HUES48 (cell line): ENCODE results near the gene RBP5.

Experiments
- H3K27ac ChIP-seq: one replicate; pipeline ENCODE4 v1.7.0; 2013; ENCODE audit warnings: low read depth, low read length, inconsistent platforms
- H3K27me3 ChIP-seq: 2 replicates; pipeline ENCODE4 v1.6.1; 2013; ENCODE audit warnings: mild to moderate bottlenecking, low read length; ENCODE audit not compliant: control insufficient read depth, insufficient read depth
- H3K36me3 ChIP-seq: 2 replicates; pipeline ENCODE4 v1.6.1; 2013; ENCODE audit warnings: low read length; ENCODE audit not compliant: control insufficient read depth, insufficient read depth
- H3K4me1 ChIP-seq: 2 replicates; pipeline ENCODE4 v1.6.1; 2013; ENCODE audit warnings: mild to moderate bottlenecking, low read length; ENCODE audit not compliant: control insufficient read depth, insufficient read depth
- H3K4me3 ChIP-seq: 2 replicates; pipeline ENCODE4 v1.5.1; 2013; ENCODE audit warnings: mild to moderate bottlenecking, low read depth, low read length
- H3K9ac ChIP-seq: 2 replicates; pipeline ENCODE4 v1.6.1; 2013; ENCODE audit warnings: mild to moderate bottlenecking, low read depth, low read length, moderate library complexity
- H3K9me3 ChIP-seq: 2 replicates; pipeline ENCODE4 v1.6.1; 2013; ENCODE audit warnings: low read length; ENCODE audit not compliant: control insufficient read depth, insufficient read depth

Gene RBP5

GRCh38 chr12:7101047-7101693, 27.5 kb downstream of the RBP5 start:
- no peaks in the 10 kb centered on the region for H3K27me3 ChIP-seq
- no peak overlapping the region for H3K4me3 ChIP-seq
- H3K27ac ChIP-seq: no peak overlapping the region
- no peaks in the 10 kb centered on the region for H3K4me1 ChIP-seq
- H3K9ac ChIP-seq: no peak overlapping the region
- no peaks in the 10 kb centered on the region for H3K36me3 ChIP-seq
- no peaks in the 10 kb centered on the region; the same call in 1 of the 2 replicates for H3K9me3 ChIP-seq

- Histone ChIP-seq H3K9me3 (no peaks in the 10 kb centered on the region), H3K27ac (no peak overlapping the region), H3K36me3 (no peaks in the 10 kb centered on the region), H3K4me3 (no peak overlapping the region), H3K4me1 (no peaks in the 10 kb centered on the region), H3K9ac (no peak overlapping the region), H3K27me3 (no peaks in the 10 kb centered on the region)
Observed at GRCh38 chr12:7100239-7100638, 28.4 kb downstream of the RBP5 start.

- H3K27ac ChIP-seq: no peak overlapping the region
- no peaks in the 10 kb centered on the region for H3K27me3 ChIP-seq
- H3K9me3 ChIP-seq: no peaks in the 10 kb centered on the region
- no peaks in the 10 kb centered on the region for H3K36me3 ChIP-seq
- H3K9ac ChIP-seq: no peak overlapping the region
- H3K4me1 ChIP-seq: no peaks in the 10 kb centered on the region
- H3K4me3 ChIP-seq: no peak overlapping the region
Observed at GRCh38 chr12:7099290-7099996, 29.2 kb downstream of the RBP5 start.

- no peaks in the 10 kb centered on the region for H3K27me3 ChIP-seq
- no peak overlapping the region for H3K4me3 ChIP-seq
- H3K9me3 ChIP-seq: no peaks in the 10 kb centered on the region
- no peaks in the 10 kb centered on the region for H3K36me3 ChIP-seq
- H3K4me1 ChIP-seq: no peaks in the 10 kb centered on the region
- no peak overlapping the region for H3K9ac ChIP-seq
- no peak overlapping the region for H3K27ac ChIP-seq
Observed at GRCh38 chr12:7096979-7097378, 31.7 kb downstream of the RBP5 start.

- Histone ChIP-seq H3K9me3 (no peaks in the 10 kb centered on the region), H3K36me3 (no peaks in the 10 kb centered on the region), H3K4me3 (no peak overlapping the region), H3K27ac (no peak overlapping the region), H3K27me3 (no peaks in the 10 kb centered on the region), H3K4me1 (no peaks in the 10 kb centered on the region), H3K9ac (no peak overlapping the region)
Observed at GRCh38 chr12:7096006-7096932, 32.4 kb downstream of the RBP5 start.

GRCh38 chr12:7093892-7094291, 34.8 kb downstream of the RBP5 start:
- H3K4me3 ChIP-seq: no peak overlapping the region
- no peak overlapping the region for H3K27ac ChIP-seq
- no peaks in the 10 kb centered on the region for H3K36me3 ChIP-seq
- no peaks in the 10 kb centered on the region; the same call in 1 of the 2 replicates for H3K27me3 ChIP-seq
- H3K9ac ChIP-seq: no peak overlapping the region
- peaks cover 11% of the 10 kb centered on the region for H3K4me1 ChIP-seq
- no peaks in the 10 kb centered on the region for H3K9me3 ChIP-seq

- no peak overlapping the region for H3K4me3 ChIP-seq
Observed at GRCh38 chr12:7093486-7093885, 35.2 kb downstream of the RBP5 start.

GRCh38 chr12:7092986-7093460, 35.7 kb downstream of the RBP5 start:
- Histone ChIP-seq H3K4me3 (no peak overlapping the region), H3K36me3 (no peaks in the 10 kb centered on the region), H3K9me3 (no peaks in the 10 kb centered on the region), H3K4me1 (peaks cover 11% of the 10 kb centered on the region), H3K9ac (no peak overlapping the region), H3K27ac (no peak overlapping the region), H3K27me3 (no peaks in the 10 kb centered on the region; the same call in 1 of the 2 replicates)

More at GRCh38 chr12:7093486-7093885, 35.2 kb downstream of the RBP5 start:
- H3K9me3 ChIP-seq: no peaks in the 10 kb centered on the region
- H3K27ac ChIP-seq: no peak overlapping the region
- no peaks in the 10 kb centered on the region; the same call in 1 of the 2 replicates for H3K27me3 ChIP-seq
- H3K36me3 ChIP-seq: no peaks in the 10 kb centered on the region
- H3K4me1 ChIP-seq: peaks cover 11% of the 10 kb centered on the region
- no peak overlapping the region for H3K9ac ChIP-seq

- Histone ChIP-seq H3K27ac (no peak within 1 kb of the TSS), H3K4me3 (peak within 1 kb of the TSS; percentile 45), H3K9ac (no peak within 1 kb of the TSS), H3K27me3 (no peaks in the 10 kb centered on the region; the same call in 1 of the 2 replicates), H3K36me3 (no peaks in the 10 kb centered on the region), H3K9me3 (no peaks in the 10 kb centered on the region), H3K4me1 (peaks cover 11% of the 10 kb centered on the region)
Observed at GRCh38 chr12:7092229-7092985, 36.3 kb downstream of the RBP5 start, which contains the start of gene C1R. Gene C1R (minus strand): TSS chr12:7092445. CDS start chr12:7092388, 57 bp downstream.

- Histone ChIP-seq H3K36me3 (no peaks in the 10 kb centered on the region), H3K27ac (no peak overlapping the region), H3K4me1 (peaks cover 11% of the 10 kb centered on the region), H3K4me3 (0 out of 2 replicates have a peak overlapping the region, but pooled peaks have one; percentile 45), H3K27me3 (no peaks in the 10 kb centered on the region; the same call in 1 of the 2 replicates), H3K9me3 (no peaks in the 10 kb centered on the region), H3K9ac (no peak overlapping the region)
Observed at GRCh38 chr12:7091660-7092228, 36.9 kb downstream of the RBP5 start.
